GM23338 (cell line): ENCODE results near the gene FBLN2.

Source experiments
- CREB1 ChIP-seq: fragments of 250-450 bp; sonication (Bioruptor Pico); IDR thresholded peaks from 2 replicates; pipeline ENCODE4 v1.5.0; 2020; ENCODE audit warnings: low read depth, mild to moderate bottlenecking, moderate library complexity
- EZH2 ChIP-seq: fragments of 200-600 bp; sonication (generic); IDR thresholded peaks from one replicate; pipeline ENCODE4 v1.8.0; 2017; ENCODE audit warnings: antibody characterized with exemption, mild to moderate bottlenecking, low read depth; ENCODE audit not compliant: unreplicated experiment
- EZH2phosphoT487 ChIP-seq: fragments of 200-600 bp; sonication (generic); IDR thresholded peaks from one replicate; pipeline ENCODE4 v1.8.1; 2018; ENCODE audit warnings: antibody characterized with exemption; ENCODE audit not compliant: unreplicated experiment
- POLR2AphosphoS5 ChIP-seq: IDR thresholded peaks from 2 replicates; pipeline ENCODE4 v1.6.1; 2016; ENCODE audit warnings: antibody characterized with exemption, low read depth
- TF ChIP-seq, protein P1 (sequence below), 2 experiments: fragments of 200-600 bp in 1 of 2; sonication (generic) in 1 of 2; conservative IDR thresholded peaks; 2 replicates each; pipeline versions ENCODE4 v1.5.1 to v1.6.1; 2016 to 2017; ENCODE audit warnings: antibody characterized with exemption in 2 of 2, low read depth in 2 of 2, mild to moderate bottlenecking in 2 of 2, moderate library complexity in 1 of 2

DNA sequence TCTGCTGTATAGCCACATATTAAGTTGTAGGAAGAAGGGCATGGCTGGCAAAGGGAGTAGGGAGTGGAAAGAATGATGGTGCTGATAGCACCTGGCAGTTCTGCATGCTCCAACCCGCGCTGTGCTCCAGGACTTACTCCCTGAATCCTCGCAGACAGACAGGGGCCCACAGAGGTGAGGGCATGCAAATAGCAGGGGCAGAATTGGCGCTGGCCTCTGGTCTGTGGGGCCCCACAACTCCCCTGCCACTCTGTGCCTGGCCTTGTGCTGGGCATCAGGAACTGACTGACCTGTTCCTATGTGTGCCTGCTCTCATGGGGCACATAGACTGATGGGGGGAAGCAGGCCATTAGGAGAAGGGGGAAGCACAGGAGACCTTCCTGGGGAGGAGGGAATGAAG lies 47.9 kb upstream of the FBLN2 start:
- TF ChIP-seq POLR2AphosphoS5 (no peak), EZH2 (no peak), CREB1 (CRISPR knock-in tag) (no peak), EZH2phosphoT487 (no peak)
- TF ChIP-seq, protein P1, sequence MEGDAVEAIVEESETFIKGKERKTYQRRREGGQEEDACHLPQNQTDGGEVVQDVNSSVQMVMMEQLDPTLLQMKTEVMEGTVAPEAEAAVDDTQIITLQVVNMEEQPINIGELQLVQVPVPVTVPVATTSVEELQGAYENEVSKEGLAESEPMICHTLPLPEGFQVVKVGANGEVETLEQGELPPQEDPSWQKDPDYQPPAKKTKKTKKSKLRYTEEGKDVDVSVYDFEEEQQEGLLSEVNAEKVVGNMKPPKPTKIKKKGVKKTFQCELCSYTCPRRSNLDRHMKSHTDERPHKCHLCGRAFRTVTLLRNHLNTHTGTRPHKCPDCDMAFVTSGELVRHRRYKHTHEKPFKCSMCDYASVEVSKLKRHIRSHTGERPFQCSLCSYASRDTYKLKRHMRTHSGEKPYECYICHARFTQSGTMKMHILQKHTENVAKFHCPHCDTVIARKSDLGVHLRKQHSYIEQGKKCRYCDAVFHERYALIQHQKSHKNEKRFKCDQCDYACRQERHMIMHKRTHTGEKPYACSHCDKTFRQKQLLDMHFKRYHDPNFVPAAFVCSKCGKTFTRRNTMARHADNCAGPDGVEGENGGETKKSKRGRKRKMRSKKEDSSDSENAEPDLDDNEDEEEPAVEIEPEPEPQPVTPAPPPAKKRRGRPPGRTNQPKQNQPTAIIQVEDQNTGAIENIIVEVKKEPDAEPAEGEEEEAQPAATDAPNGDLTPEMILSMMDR (conservative IDR thresholded peaks at IDR 0.05; ENCODE audit: low read depth in 2 of 2), result no peak
